K562 (cell line): ENCODE data around the gene TP53BP1. TPM values are rescaled to one million over a fixed set of nuclear protein-coding genes. Genes with fewer than 3 reads are reported as not detected.

Experiments used
- CEBPG ChIP-seq, 3 experiments: fragments of 200-800 bp in 1 of 3; sonication (Bioruptor generic) in 1 of 3; sonication (generic) in 1 of 3; formaldehyde crosslinking in 1 of 3; IDR thresholded peaks in 2 of 3; conservative IDR thresholded peaks in 1 of 3; 2 replicates each; pipeline versions ENCODE4 v1.6.1 to v1.8.0; 2016 to 2022; ENCODE audit warnings: missing compliant biosample characterization in 2 of 3, missing genetic modification characterization in 2 of 3, mild to moderate bottlenecking in 1 of 3, missing genetic modification reagents in 1 of 3
- MCM5 ChIP-seq: fragments of 450-650 bp; IDR thresholded peaks from 2 replicates; pipeline ENCODE4 v1.6.1; 2016; ENCODE audit warnings: low read depth
- NFE2 ChIP-seq: IDR thresholded peaks from 2 replicates; pipeline ENCODE4 v1.6.1; 2014; ENCODE audit warnings: antibody characterized with exemption, low read depth
- NONO ChIP-seq, 2 experiments: fragments of 200-400 bp in 1 of 2; fragments of 450-650 bp in 1 of 2; formaldehyde crosslinking in 1 of 2; IDR thresholded peaks; 2 replicates each; pipeline ENCODE4 v1.6.1; 2017; ENCODE audit warnings: low read depth in 2 of 2, mild to moderate bottlenecking in 2 of 2, moderate library complexity in 2 of 2, low read length in 1 of 2
- RBM39 ChIP-seq: fragments of 200-400 bp; formaldehyde crosslinking; optimal IDR thresholded peaks from 2 replicates; pipeline ENCODE3; 2018; ENCODE audit warnings: low read depth, low read length
- SAFB ChIP-seq: fragments of 200-400 bp; formaldehyde crosslinking; IDR thresholded peaks from 2 replicates; pipeline ENCODE4 v1.6.1; 2017; ENCODE audit warnings: low read depth, low read length, borderline replicate concordance
- SMARCB1 ChIP-seq: IDR thresholded peaks from 2 replicates; pipeline ENCODE4 v1.6.1; 2011; ENCODE audit warnings: improper control_type of control experiment, low read depth; ENCODE audit not compliant: insufficient read length
- polyA plus RNA-seq, 8 experiments: library from polyadenylated mRNA; depleted of rRNA in 4 of 8; stranded (reverse) in 5 of 8; unstranded in 3 of 8; fragments of >200 nt; fragmentation: Nextera tagmentation in 2 of 8; fragmentation: Illumina TruSeq in 1 of 8; extraction: Ambion mirVana in 2 of 8; extraction: Trizol in 1 of 8; gene quantifications; 2 replicates each; pipeline versions ENCODE4 v1.2.1 to v1.2.3, GENCODE V29; 2011 to 2014; ENCODE audit warnings: inconsistent platforms in 1 of 8, missing spikeins in 1 of 8
- total RNA-seq, 7 experiments: library from RNA; depleted of rRNA in 6 of 7; stranded (reverse); fragments of >200 nt in 6 of 7; fragmentation: Illumina TruSeq in 2 of 7; extraction: Trizol in 2 of 7; gene quantifications; 2 replicates each; pipeline versions ENCODE4 v1.2.1 to v1.2.3, GENCODE V29; 2011 to 2021; ENCODE audit warnings: low replicate concordance in 1 of 7
- TF ChIP-seq, protein P1 (sequence below): fragments of 450-650 bp; IDR thresholded peaks from 2 replicates; pipeline ENCODE4 v1.6.1; 2016; ENCODE audit warnings: mild to moderate bottlenecking, moderate library complexity
- TF ChIP-seq, protein P2 (sequence below): fragments of 250-450 bp; sonication (Bioruptor Pico); IDR thresholded peaks from 2 replicates; pipeline ENCODE4 v1.8.0; 2021; ENCODE audit warnings: borderline replicate concordance, mild to moderate bottlenecking, moderate library complexity; ENCODE audit not compliant: poor library complexity, severe bottlenecking
- TF ChIP-seq, protein P3 (sequence below), 2 experiments: fragments of 450-650 bp in 1 of 2; IDR thresholded peaks; 2 replicates each; pipeline ENCODE4 v1.6.1; 2011 to 2017; ENCODE audit warnings: low read depth in 2 of 2, antibody characterized with exemption in 1 of 2, borderline replicate concordance in 1 of 2, low read length in 1 of 2, mild to moderate bottlenecking in 1 of 2, mixed read lengths in 1 of 2; ENCODE audit not compliant: control insufficient read depth in 1 of 2

The TP53BP1 gene
- total and polyA plus RNA-seq, 9 of the 15 experiments (the other 6 are each of a cell fraction or from before 2014, with no cell fraction given) = 5.7 to 63.3 (median 30.9) TPM

DNA sequence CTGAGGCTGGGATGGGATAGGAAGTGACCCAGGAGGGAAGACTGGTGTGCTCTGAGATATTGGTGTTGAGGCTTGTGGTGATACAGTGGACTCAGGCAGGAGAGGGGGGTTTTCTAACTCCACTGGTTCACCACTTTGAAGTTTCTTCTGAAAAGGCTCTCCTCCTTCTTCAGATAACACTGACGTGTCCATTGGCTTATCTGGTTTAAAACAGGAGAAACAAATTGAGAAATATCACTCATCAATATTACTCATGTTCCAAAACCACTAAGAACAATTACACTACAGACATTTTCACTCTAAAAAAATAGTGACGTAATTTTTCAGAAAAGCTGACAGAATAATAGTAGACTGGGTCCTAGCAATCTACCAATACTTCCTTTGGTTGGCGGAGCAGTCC is 23.1 kb downstream of the TP53BP1 start (continued):
- TF ChIP-seq, protein P1, sequence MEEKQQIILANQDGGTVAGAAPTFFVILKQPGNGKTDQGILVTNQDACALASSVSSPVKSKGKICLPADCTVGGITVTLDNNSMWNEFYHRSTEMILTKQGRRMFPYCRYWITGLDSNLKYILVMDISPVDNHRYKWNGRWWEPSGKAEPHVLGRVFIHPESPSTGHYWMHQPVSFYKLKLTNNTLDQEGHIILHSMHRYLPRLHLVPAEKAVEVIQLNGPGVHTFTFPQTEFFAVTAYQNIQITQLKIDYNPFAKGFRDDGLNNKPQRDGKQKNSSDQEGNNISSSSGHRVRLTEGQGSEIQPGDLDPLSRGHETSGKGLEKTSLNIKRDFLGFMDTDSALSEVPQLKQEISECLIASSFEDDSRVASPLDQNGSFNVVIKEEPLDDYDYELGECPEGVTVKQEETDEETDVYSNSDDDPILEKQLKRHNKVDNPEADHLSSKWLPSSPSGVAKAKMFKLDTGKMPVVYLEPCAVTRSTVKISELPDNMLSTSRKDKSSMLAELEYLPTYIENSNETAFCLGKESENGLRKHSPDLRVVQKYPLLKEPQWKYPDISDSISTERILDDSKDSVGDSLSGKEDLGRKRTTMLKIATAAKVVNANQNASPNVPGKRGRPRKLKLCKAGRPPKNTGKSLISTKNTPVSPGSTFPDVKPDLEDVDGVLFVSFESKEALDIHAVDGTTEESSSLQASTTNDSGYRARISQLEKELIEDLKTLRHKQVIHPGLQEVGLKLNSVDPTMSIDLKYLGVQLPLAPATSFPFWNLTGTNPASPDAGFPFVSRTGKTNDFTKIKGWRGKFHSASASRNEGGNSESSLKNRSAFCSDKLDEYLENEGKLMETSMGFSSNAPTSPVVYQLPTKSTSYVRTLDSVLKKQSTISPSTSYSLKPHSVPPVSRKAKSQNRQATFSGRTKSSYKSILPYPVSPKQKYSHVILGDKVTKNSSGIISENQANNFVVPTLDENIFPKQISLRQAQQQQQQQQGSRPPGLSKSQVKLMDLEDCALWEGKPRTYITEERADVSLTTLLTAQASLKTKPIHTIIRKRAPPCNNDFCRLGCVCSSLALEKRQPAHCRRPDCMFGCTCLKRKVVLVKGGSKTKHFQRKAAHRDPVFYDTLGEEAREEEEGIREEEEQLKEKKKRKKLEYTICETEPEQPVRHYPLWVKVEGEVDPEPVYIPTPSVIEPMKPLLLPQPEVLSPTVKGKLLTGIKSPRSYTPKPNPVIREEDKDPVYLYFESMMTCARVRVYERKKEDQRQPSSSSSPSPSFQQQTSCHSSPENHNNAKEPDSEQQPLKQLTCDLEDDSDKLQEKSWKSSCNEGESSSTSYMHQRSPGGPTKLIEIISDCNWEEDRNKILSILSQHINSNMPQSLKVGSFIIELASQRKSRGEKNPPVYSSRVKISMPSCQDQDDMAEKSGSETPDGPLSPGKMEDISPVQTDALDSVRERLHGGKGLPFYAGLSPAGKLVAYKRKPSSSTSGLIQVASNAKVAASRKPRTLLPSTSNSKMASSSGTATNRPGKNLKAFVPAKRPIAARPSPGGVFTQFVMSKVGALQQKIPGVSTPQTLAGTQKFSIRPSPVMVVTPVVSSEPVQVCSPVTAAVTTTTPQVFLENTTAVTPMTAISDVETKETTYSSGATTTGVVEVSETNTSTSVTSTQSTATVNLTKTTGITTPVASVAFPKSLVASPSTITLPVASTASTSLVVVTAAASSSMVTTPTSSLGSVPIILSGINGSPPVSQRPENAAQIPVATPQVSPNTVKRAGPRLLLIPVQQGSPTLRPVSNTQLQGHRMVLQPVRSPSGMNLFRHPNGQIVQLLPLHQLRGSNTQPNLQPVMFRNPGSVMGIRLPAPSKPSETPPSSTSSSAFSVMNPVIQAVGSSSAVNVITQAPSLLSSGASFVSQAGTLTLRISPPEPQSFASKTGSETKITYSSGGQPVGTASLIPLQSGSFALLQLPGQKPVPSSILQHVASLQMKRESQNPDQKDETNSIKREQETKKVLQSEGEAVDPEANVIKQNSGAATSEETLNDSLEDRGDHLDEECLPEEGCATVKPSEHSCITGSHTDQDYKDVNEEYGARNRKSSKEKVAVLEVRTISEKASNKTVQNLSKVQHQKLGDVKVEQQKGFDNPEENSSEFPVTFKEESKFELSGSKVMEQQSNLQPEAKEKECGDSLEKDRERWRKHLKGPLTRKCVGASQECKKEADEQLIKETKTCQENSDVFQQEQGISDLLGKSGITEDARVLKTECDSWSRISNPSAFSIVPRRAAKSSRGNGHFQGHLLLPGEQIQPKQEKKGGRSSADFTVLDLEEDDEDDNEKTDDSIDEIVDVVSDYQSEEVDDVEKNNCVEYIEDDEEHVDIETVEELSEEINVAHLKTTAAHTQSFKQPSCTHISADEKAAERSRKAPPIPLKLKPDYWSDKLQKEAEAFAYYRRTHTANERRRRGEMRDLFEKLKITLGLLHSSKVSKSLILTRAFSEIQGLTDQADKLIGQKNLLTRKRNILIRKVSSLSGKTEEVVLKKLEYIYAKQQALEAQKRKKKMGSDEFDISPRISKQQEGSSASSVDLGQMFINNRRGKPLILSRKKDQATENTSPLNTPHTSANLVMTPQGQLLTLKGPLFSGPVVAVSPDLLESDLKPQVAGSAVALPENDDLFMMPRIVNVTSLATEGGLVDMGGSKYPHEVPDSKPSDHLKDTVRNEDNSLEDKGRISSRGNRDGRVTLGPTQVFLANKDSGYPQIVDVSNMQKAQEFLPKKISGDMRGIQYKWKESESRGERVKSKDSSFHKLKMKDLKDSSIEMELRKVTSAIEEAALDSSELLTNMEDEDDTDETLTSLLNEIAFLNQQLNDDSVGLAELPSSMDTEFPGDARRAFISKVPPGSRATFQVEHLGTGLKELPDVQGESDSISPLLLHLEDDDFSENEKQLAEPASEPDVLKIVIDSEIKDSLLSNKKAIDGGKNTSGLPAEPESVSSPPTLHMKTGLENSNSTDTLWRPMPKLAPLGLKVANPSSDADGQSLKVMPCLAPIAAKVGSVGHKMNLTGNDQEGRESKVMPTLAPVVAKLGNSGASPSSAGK = no peak
- TF ChIP-seq, protein P2, sequence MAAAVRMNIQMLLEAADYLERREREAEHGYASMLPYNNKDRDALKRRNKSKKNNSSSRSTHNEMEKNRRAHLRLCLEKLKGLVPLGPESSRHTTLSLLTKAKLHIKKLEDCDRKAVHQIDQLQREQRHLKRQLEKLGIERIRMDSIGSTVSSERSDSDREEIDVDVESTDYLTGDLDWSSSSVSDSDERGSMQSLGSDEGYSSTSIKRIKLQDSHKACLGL (CRISPR knock-in tag) = no peak
- no peak for TF ChIP-seq CEBPG (CRISPR knock-in tag; IDR thresholded peaks at IDR 0.05)
- TF ChIP-seq CEBPG (tag; conservative IDR thresholded peaks at IDR 0.05 in 1 of 2, IDR thresholded peaks at IDR 0.05 in 1 of 2) = peak in 1 of 2 experiments; percentile 94; a peak in 2 of 4 replicates
- TF ChIP-seq MCM5 = no peak
- TF ChIP-seq, protein P3, sequence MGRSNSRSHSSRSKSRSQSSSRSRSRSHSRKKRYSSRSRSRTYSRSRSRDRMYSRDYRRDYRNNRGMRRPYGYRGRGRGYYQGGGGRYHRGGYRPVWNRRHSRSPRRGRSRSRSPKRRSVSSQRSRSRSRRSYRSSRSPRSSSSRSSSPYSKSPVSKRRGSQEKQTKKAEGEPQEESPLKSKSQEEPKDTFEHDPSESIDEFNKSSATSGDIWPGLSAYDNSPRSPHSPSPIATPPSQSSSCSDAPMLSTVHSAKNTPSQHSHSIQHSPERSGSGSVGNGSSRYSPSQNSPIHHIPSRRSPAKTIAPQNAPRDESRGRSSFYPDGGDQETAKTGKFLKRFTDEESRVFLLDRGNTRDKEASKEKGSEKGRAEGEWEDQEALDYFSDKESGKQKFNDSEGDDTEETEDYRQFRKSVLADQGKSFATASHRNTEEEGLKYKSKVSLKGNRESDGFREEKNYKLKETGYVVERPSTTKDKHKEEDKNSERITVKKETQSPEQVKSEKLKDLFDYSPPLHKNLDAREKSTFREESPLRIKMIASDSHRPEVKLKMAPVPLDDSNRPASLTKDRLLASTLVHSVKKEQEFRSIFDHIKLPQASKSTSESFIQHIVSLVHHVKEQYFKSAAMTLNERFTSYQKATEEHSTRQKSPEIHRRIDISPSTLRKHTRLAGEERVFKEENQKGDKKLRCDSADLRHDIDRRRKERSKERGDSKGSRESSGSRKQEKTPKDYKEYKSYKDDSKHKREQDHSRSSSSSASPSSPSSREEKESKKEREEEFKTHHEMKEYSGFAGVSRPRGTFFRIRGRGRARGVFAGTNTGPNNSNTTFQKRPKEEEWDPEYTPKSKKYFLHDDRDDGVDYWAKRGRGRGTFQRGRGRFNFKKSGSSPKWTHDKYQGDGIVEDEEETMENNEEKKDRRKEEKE (IDR thresholded peaks at IDR 0.05; ENCODE audit: borderline replicate concordance in 1 of 2, control insufficient read depth in 1 of 2, low read depth in 2 of 2, low read length in 1 of 2) = no peak
- TF ChIP-seq NFE2 = no peak
- TF ChIP-seq NONO (IDR thresholded peaks at IDR 0.05; ENCODE audit: low read depth in 2 of 2, low read length in 1 of 2) = no peak
- TF ChIP-seq SMARCB1 = no peak
- TF ChIP-seq RBM39 = no peak
- TF ChIP-seq SAFB = no peak
